ENCODE data around the gene RHOF. TPM values are rescaled to one million over a fixed set of nuclear protein-coding genes. Genes with fewer than 3 reads are reported as not detected.

Gene RHOF
- total and polyA plus RNA-seq, 2 donors (not counting 1 experiment from before 2014, with no cell fraction given): 90.3 to 129 TPM

GRCh38 chr12:121769831-121770301 is 23.6 kb downstream of the RHOF start:
- intact Hi-C loops (cut with micrococcal nuclease): loop anchor here (5.0 kb wide), 1 partner anchor 58 kb away; the partner anchor contains the start of gene TMEM120B
- Histone ChIP-seq H3K27ac (ENCODE audit: low read length in 2 of 2) (no peak overlapping the region), H2AFZ (ENCODE audit: insufficient read depth, low read depth, low read length, poor library complexity, severe bottlenecking) (no peak overlapping the region), H4K20me1 (ENCODE audit: control insufficient read depth, insufficient read depth, low read length, poor library complexity, severe bottlenecking) (no peaks in the 10 kb centered on the region), H3K36me3 (replicated peaks in 1 of 2; ENCODE audit: control extremely low read depth in 1 of 2, control insufficient read depth in 1 of 2, extremely low read depth in 1 of 2, insufficient read depth in 2 of 2, low read length in 1 of 2) (no peaks in the 10 kb centered on the region), H3K27me3 (replicated peaks in 1 of 4; ENCODE audit: control extremely low read depth in 1 of 4, control insufficient read depth in 3 of 4, insufficient read depth in 4 of 4, low read length in 3 of 4) (no peaks in the 10 kb centered on the region), H3K4me3 (ENCODE audit: control extremely low read depth in 1 of 5, extremely low read depth in 1 of 5, insufficient read depth in 1 of 5, low read depth in 2 of 5, low read length in 4 of 5) (no peak overlapping the region), H3K9ac (ENCODE audit: low read length) (no peak overlapping the region), H3K4me1 (ENCODE audit: control insufficient read depth in 2 of 2, insufficient read depth in 2 of 2, low read length in 2 of 2) (peaks cover 7% of the 10 kb centered on the region in 2 donors), H3K4me2 (replicated peaks; ENCODE audit: low read depth, low read length, poor library complexity, severe bottlenecking) (no peak overlapping the region), H3K9me3 (ENCODE audit: control extremely low read depth in 1 of 3, control insufficient read depth in 2 of 3, insufficient read depth in 1 of 3, low read length in 2 of 3) (no peaks in the 10 kb centered on the region), H3K79me2 (ENCODE audit: control insufficient read depth, insufficient read depth, low read length) (no peaks in the 10 kb centered on the region)
- WGBS (ENCODE audit: insufficient coverage): 86% methylated on average over 11 of the region's 11 CpGs
- Mint-ChIP-seq H3K27ac (no peak overlapping the region), H3K27me3 (no peaks in the 10 kb centered on the region), H3K4me3 (no peak overlapping the region), H3K9me3 (ENCODE audit: insufficient read depth) (no peaks in the 10 kb centered on the region), H3K4me1 (peaks cover 11% of the 10 kb centered on the region)
- ATAC-seq (ENCODE audit: low read depth) (no peak), DNase-seq (no peak)
- no peak for TF ChIP-seq EZH2 (IDR thresholded peaks at IDR 0.05; ENCODE audit: borderline replicate concordance, insufficient read depth, low read depth, low read length, poor library complexity, severe bottlenecking)
- TF ChIP-seq, protein P1, sequence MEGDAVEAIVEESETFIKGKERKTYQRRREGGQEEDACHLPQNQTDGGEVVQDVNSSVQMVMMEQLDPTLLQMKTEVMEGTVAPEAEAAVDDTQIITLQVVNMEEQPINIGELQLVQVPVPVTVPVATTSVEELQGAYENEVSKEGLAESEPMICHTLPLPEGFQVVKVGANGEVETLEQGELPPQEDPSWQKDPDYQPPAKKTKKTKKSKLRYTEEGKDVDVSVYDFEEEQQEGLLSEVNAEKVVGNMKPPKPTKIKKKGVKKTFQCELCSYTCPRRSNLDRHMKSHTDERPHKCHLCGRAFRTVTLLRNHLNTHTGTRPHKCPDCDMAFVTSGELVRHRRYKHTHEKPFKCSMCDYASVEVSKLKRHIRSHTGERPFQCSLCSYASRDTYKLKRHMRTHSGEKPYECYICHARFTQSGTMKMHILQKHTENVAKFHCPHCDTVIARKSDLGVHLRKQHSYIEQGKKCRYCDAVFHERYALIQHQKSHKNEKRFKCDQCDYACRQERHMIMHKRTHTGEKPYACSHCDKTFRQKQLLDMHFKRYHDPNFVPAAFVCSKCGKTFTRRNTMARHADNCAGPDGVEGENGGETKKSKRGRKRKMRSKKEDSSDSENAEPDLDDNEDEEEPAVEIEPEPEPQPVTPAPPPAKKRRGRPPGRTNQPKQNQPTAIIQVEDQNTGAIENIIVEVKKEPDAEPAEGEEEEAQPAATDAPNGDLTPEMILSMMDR (IDR thresholded peaks at IDR 0.05): no peak
- ChIA-PET CTCF (interaction anchor here (0.9 to 3.0 kb wide), 4 partner anchors 23 to 42 kb away, joined by 3 to 8 read pairs (median 6); partner anchors contain the start of gene RHOF), POLR2A (interaction anchor here (0.6 kb wide), 1 partner anchor 51 kb away, joined by 3 read pairs; no protein-coding TSS in a partner anchor)

- no peaks in the 10 kb centered on the region for H3K9me3 Mint-ChIP-seq (ENCODE audit: insufficient read depth)
- WGBS (ENCODE audit: insufficient coverage): 89% methylated on average over 9 of the region's 9 CpGs
- no peaks in the 10 kb centered on the region for H3K9me3 ChIP-seq (ENCODE audit: control extremely low read depth in 1 of 3, control insufficient read depth in 2 of 3, insufficient read depth in 1 of 3, low read length in 2 of 3)
- H3K4me1 ChIP-seq (ENCODE audit: control insufficient read depth in 2 of 2, insufficient read depth in 2 of 2, low read length in 2 of 2): peaks cover 7% of the 10 kb centered on the region in 2 donors
- H3K4me2 ChIP-seq (replicated peaks; ENCODE audit: low read depth, low read length, poor library complexity, severe bottlenecking): no peak overlapping the region
- H3K4me3 Mint-ChIP-seq: no peak overlapping the region
- no peaks in the 10 kb centered on the region for H4K20me1 ChIP-seq (ENCODE audit: control insufficient read depth, insufficient read depth, low read length, poor library complexity, severe bottlenecking)
- H3K27ac Mint-ChIP-seq: no peak overlapping the region
- intact Hi-C loops (cut with micrococcal nuclease): no loop called here
- DNase-seq (no peak), ATAC-seq (ENCODE audit: low read depth) (no peak)
- no peak overlapping the region for H3K4me3 ChIP-seq (ENCODE audit: control extremely low read depth in 1 of 5, extremely low read depth in 1 of 5, insufficient read depth in 1 of 5, low read depth in 2 of 5, low read length in 4 of 5)
- POLR2A ChIA-PET: interaction anchor here (0.6 to 0.7 kb wide), 3 partner anchors 15 to 235 kb away, joined by 3 to 7 read pairs (median 4); no protein-coding TSS in a partner anchor
- peaks cover 11% of the 10 kb centered on the region for H3K4me1 Mint-ChIP-seq
- H3K27me3 Mint-ChIP-seq: no peaks in the 10 kb centered on the region
- no peak for TF ChIP-seq EZH2 (IDR thresholded peaks at IDR 0.05; ENCODE audit: borderline replicate concordance, insufficient read depth, low read depth, low read length, poor library complexity, severe bottlenecking)
- TF ChIP-seq, protein P1 (IDR thresholded peaks at IDR 0.05): no peak
- no peak overlapping the region for H2AFZ ChIP-seq (ENCODE audit: insufficient read depth, low read depth, low read length, poor library complexity, severe bottlenecking)
- H3K27ac ChIP-seq (ENCODE audit: low read length in 2 of 2): no peak overlapping the region
- H3K36me3 ChIP-seq (replicated peaks in 1 of 2; ENCODE audit: control extremely low read depth in 1 of 2, control insufficient read depth in 1 of 2, extremely low read depth in 1 of 2, insufficient read depth in 2 of 2, low read length in 1 of 2): no peaks in the 10 kb centered on the region
- CTCF ChIA-PET: interaction anchor here (0.9 to 3.0 kb wide), 4 partner anchors 24 to 43 kb away, joined by 3 to 8 read pairs (median 6); partner anchors contain the start of gene RHOF
- no peaks in the 10 kb centered on the region for H3K79me2 ChIP-seq (ENCODE audit: control insufficient read depth, insufficient read depth, low read length)
- H3K27me3 ChIP-seq (replicated peaks in 1 of 4; ENCODE audit: control extremely low read depth in 1 of 4, control insufficient read depth in 3 of 4, insufficient read depth in 4 of 4, low read length in 3 of 4): no peaks in the 10 kb centered on the region
- H3K9ac ChIP-seq (ENCODE audit: low read length): no peak overlapping the region
Measured at GRCh38 chr12:121769297-121769830, 24.1 kb downstream of the RHOF start.
